GM19438 (cell line): Measurements from ENCODE around the gene SEPTIN10.

Experiments used
- ATAC-seq: cut with Tn5 transposase; IDR thresholded peaks from one replicate; pipeline ENCODE4 v1.9.1; 2021; ENCODE audit warnings: low read depth; ENCODE audit not compliant: unreplicated experiment

The SEPTIN10 gene

GRCh38 chr2:109526442-109526970, 87.3 kb downstream of the SEPTIN10 start:
- ATAC-seq: no peak

GRCh38 chr2:109525836-109526235, 87.9 kb downstream of the SEPTIN10 start:
- no peak for ATAC-seq

- no peak for ATAC-seq
These were observed 90.0 kb downstream of the SEPTIN10 start for GRCh38 chr2:109523536-109524361.

GRCh38 chr2:109523121-109523520, 90.6 kb downstream of the SEPTIN10 start:
- ATAC-seq: no peak

GRCh38 chr2:109522063-109522374, 91.7 kb downstream of the SEPTIN10 start:
- ATAC-seq: no peak

GRCh38 chr2:109521233-109522062, 92.3 kb downstream of the SEPTIN10 start:
- no peak for ATAC-seq

- no peak for ATAC-seq
These were observed 94.3 kb downstream of the SEPTIN10 start for GRCh38 chr2:109519513-109519912.

- ATAC-seq: no peak
These were observed 96.5 kb downstream of the SEPTIN10 start for GRCh38 chr2:109517118-109517889.

GRCh38 chr2:109516445-109517117, 97.2 kb downstream of the SEPTIN10 start:
- no peak for ATAC-seq

GRCh38 chr2:109514857-109515256, 98.9 kb downstream of the SEPTIN10 start:
- ATAC-seq: no peak

GRCh38 chr2:109513749-109514588, 99.8 kb downstream of the SEPTIN10 start:
- peak; percentile 55 for ATAC-seq

- ATAC-seq: no peak
These were observed 100.5 kb downstream of the SEPTIN10 start for GRCh38 chr2:109513230-109513629.

GRCh38 chr2:109512076-109512475, 101.7 kb downstream of the SEPTIN10 start:
- ATAC-seq: no peak

GRCh38 chr2:109511168-109511567, 102.6 kb downstream of the SEPTIN10 start:
- ATAC-seq: no peak

GRCh38 chr2:109510136-109511028, 103.4 kb downstream of the SEPTIN10 start:
- ATAC-seq: no peak

- ATAC-seq: no peak
These were observed 105.2 kb downstream of the SEPTIN10 start for GRCh38 chr2:109508556-109508955.

- no peak for ATAC-seq
These were observed 105.9 kb downstream of the SEPTIN10 start for GRCh38 chr2:109507828-109508227.

GRCh38 chr2:109507217-109507616, 106.5 kb downstream of the SEPTIN10 start:
- ATAC-seq: no peak
